K562 (cell line): ENCODE data around the gene COPE. TPM values are rescaled to one million over a fixed set of nuclear protein-coding genes. Genes with fewer than 3 reads are reported as not detected.

Experiments
- ARID1B ChIP-seq: fragments of 450-650 bp; IDR thresholded peaks from 2 replicates; pipeline ENCODE4 v1.6.1; 2016; ENCODE audit warnings: antibody characterized with exemption, mild to moderate bottlenecking, inconsistent platforms
- BRD9 ChIP-seq: fragments of 450-650 bp; IDR thresholded peaks from 2 replicates; pipeline ENCODE4 v1.6.1; 2018; ENCODE audit warnings: low read depth; ENCODE audit not compliant: partially characterized antibody
- BRF1 ChIP-seq: IDR thresholded peaks from 3 replicates; pipeline ENCODE4 v1.6.1; 2011; ENCODE audit warnings: borderline replicate concordance, mild to moderate bottlenecking; ENCODE audit not compliant: insufficient read length; ENCODE audit errors: extremely low read depth
- DDX20 ChIP-seq: fragments of 450-650 bp; IDR thresholded peaks from 2 replicates; pipeline ENCODE4 v1.6.1; 2016; ENCODE audit warnings: missing genetic modification characterization, low read depth, mild to moderate bottlenecking, missing compliant biosample characterization, moderate library complexity
- ELF4 ChIP-seq: fragments of 450-650 bp; formaldehyde crosslinking; IDR thresholded peaks from 2 replicates; pipeline ENCODE4 v1.4.0; 2022; ENCODE audit warnings: missing genetic modification characterization
- FOSL1 ChIP-seq: fragments of 200-800 bp; sonication (Bioruptor generic); conservative IDR thresholded peaks from 2 replicates; pipeline ENCODE4 v1.6.1; 2016; ENCODE audit warnings: missing genetic modification characterization, missing compliant biosample characterization
- LARP7 ChIP-seq: fragments of 450-650 bp; IDR thresholded peaks from 2 replicates; pipeline ENCODE4 v1.6.1; 2016
- MBD2 ChIP-seq: sonication (generic); IDR thresholded peaks from 2 replicates; pipeline ENCODE4 v1.6.1; 2016; ENCODE audit warnings: low read depth, borderline replicate concordance
- MXI1 ChIP-seq: IDR thresholded peaks from 2 replicates; pipeline ENCODE4 v1.6.1; 2011; ENCODE audit warnings: low read depth, mild to moderate bottlenecking, improper control_type of control experiment, low read length
- TAF9B ChIP-seq: fragments of 450-650 bp; IDR thresholded peaks from 2 replicates; pipeline ENCODE4 v1.6.1; 2018; ENCODE audit warnings: mild to moderate bottlenecking; ENCODE audit not compliant: partially characterized antibody
- WHSC1 ChIP-seq: IDR thresholded peaks from one replicate; pipeline ENCODE4 v1.6.1; 2012; ENCODE audit warnings: low read length, control low read depth, inconsistent platforms
- ZBTB11 ChIP-seq, 3 experiments: fragments of 200-800 bp in 1 of 3; fragments of 250-450 bp in 1 of 3; fragments of 450-650 bp in 1 of 3; sonication (Bioruptor Pico) in 1 of 3; sonication (Bioruptor generic) in 1 of 3; formaldehyde crosslinking in 1 of 3; IDR thresholded peaks; 2 replicates each; pipeline versions ENCODE4 v1.6.1 to v1.8.0; 2016 to 2022; ENCODE audit warnings: mild to moderate bottlenecking in 2 of 3, missing genetic modification characterization in 2 of 3, missing compliant biosample characterization in 1 of 3, moderate library complexity in 1 of 3
- ZBTB17 ChIP-seq: fragments of 450-650 bp; formaldehyde crosslinking; IDR thresholded peaks from 2 replicates; pipeline ENCODE4 v1.4.0; 2020; ENCODE audit warnings: mild to moderate bottlenecking
- ZNF12 ChIP-seq: sonication (generic); formaldehyde crosslinking; IDR thresholded peaks from 2 replicates; pipeline ENCODE4 v1.4.0; 2020; ENCODE audit warnings: mild to moderate bottlenecking, missing genetic modification reagents
- ZNF217 ChIP-seq: sonication (generic); formaldehyde crosslinking; IDR thresholded peaks from 2 replicates; pipeline ENCODE4 v1.8.0; 2022; ENCODE audit warnings: mild to moderate bottlenecking, missing genetic modification reagents
- ZNF239 ChIP-seq: fragments of 250-450 bp; sonication (Bioruptor Pico); IDR thresholded peaks from 2 replicates; pipeline ENCODE4 v1.4.0; 2020; ENCODE audit warnings: mild to moderate bottlenecking
- ZNF324 ChIP-seq: fragments of 250-450 bp; sonication (Bioruptor Pico); IDR thresholded peaks from 2 replicates; pipeline ENCODE4 v1.4.0; 2020; ENCODE audit warnings: mild to moderate bottlenecking
- ZNF75A ChIP-seq: fragments of 450-650 bp; formaldehyde crosslinking; IDR thresholded peaks from 2 replicates; pipeline ENCODE4 v1.4.0; 2020; ENCODE audit warnings: mild to moderate bottlenecking
- ZNF764 ChIP-seq: fragments of 250-450 bp; sonication (Bioruptor Pico); IDR thresholded peaks from 2 replicates; pipeline ENCODE4 v1.4.0; 2020; ENCODE audit warnings: low read depth, mild to moderate bottlenecking, moderate library complexity
- polyA plus RNA-seq, 8 experiments: library from polyadenylated mRNA; depleted of rRNA in 4 of 8; stranded (reverse) in 5 of 8; unstranded in 3 of 8; fragments of >200 nt; fragmentation: Nextera tagmentation in 2 of 8; fragmentation: Illumina TruSeq in 1 of 8; extraction: Ambion mirVana in 2 of 8; extraction: Trizol in 1 of 8; gene quantifications; 2 replicates each; pipeline versions ENCODE4 v1.2.1 to v1.2.3, GENCODE V29; 2011 to 2014; ENCODE audit warnings: inconsistent platforms in 1 of 8, missing spikeins in 1 of 8
- total RNA-seq, 7 experiments: library from RNA; depleted of rRNA in 6 of 7; stranded (reverse); fragments of >200 nt in 6 of 7; fragmentation: Illumina TruSeq in 2 of 7; extraction: Trizol in 2 of 7; gene quantifications; 2 replicates each; pipeline versions ENCODE4 v1.2.1 to v1.2.3, GENCODE V29; 2011 to 2021; ENCODE audit warnings: low replicate concordance in 1 of 7
- TF ChIP-seq, protein P1 (sequence below): fragments of 250-450 bp; sonication (Bioruptor Pico); IDR thresholded peaks from 2 replicates; pipeline ENCODE4 v1.8.0; 2021; ENCODE audit warnings: mild to moderate bottlenecking, moderate library complexity
- TF ChIP-seq, protein P2 (sequence below): sonication (generic); formaldehyde crosslinking; IDR thresholded peaks from 2 replicates; pipeline ENCODE4 v1.8.1; 2023; ENCODE audit warnings: mild to moderate bottlenecking, missing genetic modification reagents
- TF ChIP-seq, protein P3 (sequence below), 2 experiments: fragments of 250-450 bp in 1 of 2; fragments of 450-650 bp in 1 of 2; sonication (Bioruptor Pico) in 1 of 2; IDR thresholded peaks; 2 replicates each; pipeline versions ENCODE4 v1.6.1 to v1.8.0; 2016 to 2021; ENCODE audit warnings: mild to moderate bottlenecking in 2 of 2, moderate library complexity in 2 of 2, missing compliant biosample characterization in 1 of 2, missing genetic modification characterization in 1 of 2

The COPE gene
- total and polyA plus RNA-seq, 9 of the 15 experiments (the other 6 are each of a cell fraction or from before 2014, with no cell fraction given), result 5.8 to 273 (median 147) TPM

GRCh38 chr19:18919086-18919899 lies at the start of gene COPE, which contains the start of gene DDX49 (continued):
- peak in 1 of 3 experiments; percentile 75; a peak in 1 of 6 replicates for TF ChIP-seq ZBTB11 (CRISPR knock-in tag; IDR thresholded peaks at IDR 0.05)
- TF ChIP-seq, protein P1, sequence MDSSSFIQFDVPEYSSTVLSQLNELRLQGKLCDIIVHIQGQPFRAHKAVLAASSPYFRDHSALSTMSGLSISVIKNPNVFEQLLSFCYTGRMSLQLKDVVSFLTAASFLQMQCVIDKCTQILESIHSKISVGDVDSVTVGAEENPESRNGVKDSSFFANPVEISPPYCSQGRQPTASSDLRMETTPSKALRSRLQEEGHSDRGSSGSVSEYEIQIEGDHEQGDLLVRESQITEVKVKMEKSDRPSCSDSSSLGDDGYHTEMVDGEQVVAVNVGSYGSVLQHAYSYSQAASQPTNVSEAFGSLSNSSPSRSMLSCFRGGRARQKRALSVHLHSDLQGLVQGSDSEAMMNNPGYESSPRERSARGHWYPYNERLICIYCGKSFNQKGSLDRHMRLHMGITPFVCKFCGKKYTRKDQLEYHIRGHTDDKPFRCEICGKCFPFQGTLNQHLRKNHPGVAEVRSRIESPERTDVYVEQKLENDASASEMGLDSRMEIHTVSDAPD (CRISPR knock-in tag), result no peak
- TF ChIP-seq MBD2, result peak; percentile 100
- no peak for TF ChIP-seq BRF1
- TF ChIP-seq ARID1B, result no peak
- TF ChIP-seq DDX20 (tag), result no peak
- peak; percentile 83 for TF ChIP-seq FOSL1 (tag)
- TF ChIP-seq WHSC1, result no peak
- TF ChIP-seq MXI1, result peak; percentile 94
- no peak for TF ChIP-seq ZBTB17 (CRISPR knock-in tag)
- no peak for TF ChIP-seq BRD9
- peak; percentile 74; the same call in 1 of the 2 replicates for TF ChIP-seq ELF4 (CRISPR knock-in tag)
- TF ChIP-seq ZNF764 (CRISPR knock-in tag), result no peak
- peak; percentile 88 for TF ChIP-seq TAF9B
- TF ChIP-seq, protein P2, sequence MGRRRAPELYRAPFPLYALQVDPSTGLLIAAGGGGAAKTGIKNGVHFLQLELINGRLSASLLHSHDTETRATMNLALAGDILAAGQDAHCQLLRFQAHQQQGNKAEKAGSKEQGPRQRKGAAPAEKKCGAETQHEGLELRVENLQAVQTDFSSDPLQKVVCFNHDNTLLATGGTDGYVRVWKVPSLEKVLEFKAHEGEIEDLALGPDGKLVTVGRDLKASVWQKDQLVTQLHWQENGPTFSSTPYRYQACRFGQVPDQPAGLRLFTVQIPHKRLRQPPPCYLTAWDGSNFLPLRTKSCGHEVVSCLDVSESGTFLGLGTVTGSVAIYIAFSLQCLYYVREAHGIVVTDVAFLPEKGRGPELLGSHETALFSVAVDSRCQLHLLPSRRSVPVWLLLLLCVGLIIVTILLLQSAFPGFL, result no peak
- no peak for TF ChIP-seq LARP7
- TF ChIP-seq ZNF75A, result no peak
- no peak for TF ChIP-seq ZNF324 (CRISPR knock-in tag)
- no peak for TF ChIP-seq ZNF239 (CRISPR knock-in tag)
- no peak for TF ChIP-seq ZNF12 (CRISPR knock-in tag)
- TF ChIP-seq, protein P3, sequence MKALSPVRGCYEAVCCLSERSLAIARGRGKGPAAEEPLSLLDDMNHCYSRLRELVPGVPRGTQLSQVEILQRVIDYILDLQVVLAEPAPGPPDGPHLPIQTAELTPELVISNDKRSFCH (CRISPR knock-in tag; IDR thresholded peaks at IDR 0.05), result no peak
- TF ChIP-seq, protein P3 (tag; IDR thresholded peaks at IDR 0.05), result no peak
- no peak for TF ChIP-seq ZNF217 (CRISPR knock-in tag)
